Measurements from ENCODE around the gene SRPRB. TPM values are rescaled to one million over a fixed set of nuclear protein-coding genes. Genes with fewer than 3 reads are reported as not detected.

Gene SRPRB
- total and polyA plus RNA-seq, 9 of the 15 experiments (the other 6 are each of a cell fraction or from before 2014, with no cell fraction given): 29.5 to 66.0 (median 41.4) TPM

GRCh38 chr3:133843634-133844033, 38.0 kb downstream of the SRPRB start (continued):
- no peak for TF ChIP-seq HES1 (IDR thresholded peaks at IDR 0.05; ENCODE audit: low read depth)
- TF ChIP-seq CBX5 (IDR thresholded peaks at IDR 0.05; ENCODE audit: borderline replicate concordance, low read depth): no peak
- no peak for TF ChIP-seq BDP1 (IDR thresholded peaks at IDR 0.05; ENCODE audit: insufficient read depth, insufficient read length)
- no peak for TF ChIP-seq TRIM28 (IDR thresholded peaks at IDR 0.05)
- TF ChIP-seq BHLHE40 (IDR thresholded peaks at IDR 0.05; ENCODE audit: low read length): peak; percentile 30; the same call in 1 of the 2 replicates
- TF ChIP-seq FOXJ2 (tag; IDR thresholded peaks at IDR 0.05): no peak
- peak; percentile 35; the same call in 1 of the 2 replicates for TF ChIP-seq CREM (IDR thresholded peaks at IDR 0.05; ENCODE audit: low read depth)
- peak; percentile 45 for TF ChIP-seq FOS (IDR thresholded peaks at IDR 0.05; ENCODE audit: extremely low read depth, insufficient read length)
- TF ChIP-seq MBD1 (CRISPR knock-in tag; IDR thresholded peaks at IDR 0.05): no peak
- no peak for TF ChIP-seq ZNF121 (CRISPR knock-in tag; conservative IDR thresholded peaks at IDR 0.05)
- peak; percentile 96 for TF ChIP-seq JUN (IDR thresholded peaks at IDR 0.05; ENCODE audit: borderline replicate concordance, low read depth, low read length)
- TF ChIP-seq JUN (CRISPR knock-in tag; IDR thresholded peaks at IDR 0.05; ENCODE audit: borderline replicate concordance): no peak
- TF ChIP-seq PYGO2 (tag; IDR thresholded peaks at IDR 0.05): no peak
- no peak for TF ChIP-seq NFE2 (IDR thresholded peaks at IDR 0.05; ENCODE audit: low read depth)
- TF ChIP-seq ZBTB1 (CRISPR knock-in tag; IDR thresholded peaks at IDR 0.05; ENCODE audit: borderline replicate concordance, low read depth): no peak
- TF ChIP-seq CTBP1 (IDR thresholded peaks at IDR 0.05; ENCODE audit: borderline replicate concordance): peak; percentile 74; the same call in 1 of the 2 replicates
- TF ChIP-seq DPF2 (IDR thresholded peaks at IDR 0.05): 0 out of 2 replicates have a peak, but pooled peaks have one; percentile 18
- no peak for TF ChIP-seq CEBPZ (IDR thresholded peaks at IDR 0.05; ENCODE audit: borderline replicate concordance, low read depth, low read length)
- TF ChIP-seq CBFA2T2 (conservative IDR thresholded peaks at IDR 0.05): peak; percentile 29; the same call in 1 of the 2 replicates
- TF ChIP-seq ARID1B (IDR thresholded peaks at IDR 0.05): peak; percentile 48; the same call in 1 of the 2 replicates
